ENCODE results near the gene TNNC1. TPM values are rescaled to one million over a fixed set of nuclear protein-coding genes. Genes with fewer than 3 reads are reported as not detected.

TNNC1 gene
- total RNA-seq, 1 donor from 2014 or later: 12.4 TPM

DNA sequence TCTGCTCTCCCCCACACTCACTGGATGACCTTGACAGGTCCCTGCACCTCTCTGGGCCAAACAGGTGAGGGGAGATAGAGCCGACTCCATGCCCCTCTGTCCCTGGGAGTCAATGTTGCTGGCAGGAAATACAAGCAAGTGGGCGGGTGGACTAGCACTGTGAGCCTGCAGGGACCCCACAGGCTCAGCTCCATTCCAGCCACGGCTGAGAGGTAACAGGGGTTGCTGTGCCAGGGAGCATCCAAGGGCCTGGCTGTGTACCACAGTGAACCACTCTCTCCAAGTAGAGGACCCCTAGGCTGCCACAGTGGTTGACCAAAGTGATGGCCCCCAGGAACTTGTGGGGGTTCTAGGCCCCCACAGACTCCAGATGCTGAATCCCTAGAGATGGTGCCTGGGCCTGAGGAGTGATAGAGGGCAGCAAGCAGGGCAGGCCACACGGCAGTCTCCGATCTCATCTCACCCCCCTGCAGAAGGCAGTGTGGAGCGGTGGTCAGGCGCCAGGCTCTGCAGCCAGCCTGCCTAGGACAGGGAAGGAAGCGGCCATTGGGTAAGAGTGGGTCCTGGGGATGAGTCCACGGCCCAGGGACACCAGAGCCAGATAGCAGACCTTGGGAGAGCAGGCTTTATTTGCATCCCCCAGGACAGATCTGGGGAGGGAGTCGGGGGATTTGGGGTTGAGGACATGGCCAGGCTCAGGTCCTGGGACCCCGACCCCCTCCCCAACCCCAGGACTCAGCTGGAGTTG, 3.2 kb downstream of the TNNC1 start:
- Mint-ChIP-seq H3K9me3 (ENCODE audit: unreplicated experiment) (no peaks in the 10 kb centered on the region), H3K36me3 (ENCODE audit: low read depth, unreplicated experiment) (peaks cover 3% of the 10 kb centered on the region), H3K4me1 (ENCODE audit: low read depth, unreplicated experiment) (peaks cover 11% of the 10 kb centered on the region), H3K27ac (ENCODE audit: unreplicated experiment) (no peak overlapping the region), H3K4me3 (ENCODE audit: unreplicated experiment) (no peak overlapping the region), H3K27me3 (ENCODE audit: low read depth, unreplicated experiment) (peaks cover 9% of the 10 kb centered on the region)
- Histone ChIP-seq H3K9ac (ENCODE audit: low read length) (no peak overlapping the region), H3K27ac (ENCODE audit: low read depth, low read length) (no peak overlapping the region), H3K4me2 (ENCODE audit: low read length) (no peak overlapping the region), H3K4me1 (ENCODE audit: insufficient read depth, low read length) (peaks cover 13% of the 10 kb centered on the region), H3K4me3 (ENCODE audit: insufficient read depth, low read depth, low read length) (no peak overlapping the region), H3K9me3 (ENCODE audit: insufficient read depth, low read depth, low read length) (no peaks in the 10 kb centered on the region), H3K79me2 (ENCODE audit: insufficient read depth, low read length) (peaks cover 7% of the 10 kb centered on the region), H3K27me3 (ENCODE audit: insufficient read depth, low read length) (no peaks in the 10 kb centered on the region), H4K20me1 (ENCODE audit: insufficient read depth, low read length) (no peaks in the 10 kb centered on the region), H2AFZ (ENCODE audit: low read depth, low read length) (no peak overlapping the region), H3K36me3 (ENCODE audit: insufficient read depth, low read length) (no peaks in the 10 kb centered on the region)
- no peak for DNase-seq (ENCODE audit: low read depth)
- no peak for FAIRE-seq
- TF ChIP-seq EZH2 (IDR thresholded peaks at IDR 0.05; ENCODE audit: insufficient read depth, low read length): no peak
- TF ChIP-seq, protein P1, sequence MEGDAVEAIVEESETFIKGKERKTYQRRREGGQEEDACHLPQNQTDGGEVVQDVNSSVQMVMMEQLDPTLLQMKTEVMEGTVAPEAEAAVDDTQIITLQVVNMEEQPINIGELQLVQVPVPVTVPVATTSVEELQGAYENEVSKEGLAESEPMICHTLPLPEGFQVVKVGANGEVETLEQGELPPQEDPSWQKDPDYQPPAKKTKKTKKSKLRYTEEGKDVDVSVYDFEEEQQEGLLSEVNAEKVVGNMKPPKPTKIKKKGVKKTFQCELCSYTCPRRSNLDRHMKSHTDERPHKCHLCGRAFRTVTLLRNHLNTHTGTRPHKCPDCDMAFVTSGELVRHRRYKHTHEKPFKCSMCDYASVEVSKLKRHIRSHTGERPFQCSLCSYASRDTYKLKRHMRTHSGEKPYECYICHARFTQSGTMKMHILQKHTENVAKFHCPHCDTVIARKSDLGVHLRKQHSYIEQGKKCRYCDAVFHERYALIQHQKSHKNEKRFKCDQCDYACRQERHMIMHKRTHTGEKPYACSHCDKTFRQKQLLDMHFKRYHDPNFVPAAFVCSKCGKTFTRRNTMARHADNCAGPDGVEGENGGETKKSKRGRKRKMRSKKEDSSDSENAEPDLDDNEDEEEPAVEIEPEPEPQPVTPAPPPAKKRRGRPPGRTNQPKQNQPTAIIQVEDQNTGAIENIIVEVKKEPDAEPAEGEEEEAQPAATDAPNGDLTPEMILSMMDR (IDR thresholded peaks at IDR 0.05; ENCODE audit: insufficient read depth, low read depth, low read length): no peak

DNA sequence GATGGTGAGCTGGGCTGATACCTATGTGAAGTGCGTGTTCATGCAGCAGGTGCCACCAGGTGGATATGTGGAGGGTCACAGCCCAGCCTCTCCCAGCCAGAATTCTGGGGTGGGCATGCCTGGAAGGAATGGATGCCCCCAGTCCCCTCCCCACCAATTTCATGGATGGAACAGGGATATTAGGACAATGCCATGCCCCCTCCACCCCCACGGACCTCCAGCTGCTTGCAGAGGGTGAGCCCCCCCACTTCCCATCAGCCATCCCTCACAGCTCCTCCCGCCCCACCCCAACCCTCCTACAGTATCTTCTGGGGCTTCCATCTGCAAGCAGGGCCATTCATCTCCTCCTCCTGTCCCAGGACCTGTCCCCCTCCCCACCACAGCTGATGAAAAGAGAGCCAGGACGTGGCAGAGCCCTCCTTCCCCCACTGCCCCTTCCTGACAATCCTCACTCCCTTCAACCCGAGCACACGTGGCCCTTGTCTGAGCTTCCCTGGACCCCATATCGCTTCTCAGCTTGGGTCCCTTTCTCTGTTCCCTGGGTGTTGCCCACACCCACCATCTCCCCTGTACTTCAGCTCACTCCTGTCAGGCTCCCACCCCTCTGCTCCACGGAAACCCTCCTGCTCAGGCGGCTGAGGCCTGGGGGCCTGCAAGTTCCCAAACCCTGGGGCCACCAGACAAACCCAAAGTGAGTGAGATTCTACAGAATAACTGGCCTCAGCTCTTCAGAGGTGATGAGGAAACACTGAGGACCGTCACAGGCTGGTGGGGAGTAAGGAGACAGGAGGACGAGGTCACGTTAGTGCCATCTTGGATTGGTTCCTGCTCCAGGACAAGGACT, 6.1 kb downstream of the TNNC1 start:
- Histone ChIP-seq H3K36me3 (ENCODE audit: insufficient read depth, low read length) (no peaks in the 10 kb centered on the region), H3K9ac (ENCODE audit: low read length) (no peak overlapping the region), H3K9me3 (ENCODE audit: insufficient read depth, low read depth, low read length) (no peaks in the 10 kb centered on the region), H2AFZ (ENCODE audit: low read depth, low read length) (no peak overlapping the region), H3K79me2 (ENCODE audit: insufficient read depth, low read length) (no peaks in the 10 kb centered on the region), H3K4me2 (ENCODE audit: low read length) (no peak overlapping the region), H3K27ac (ENCODE audit: low read depth, low read length) (no peak overlapping the region), H4K20me1 (ENCODE audit: insufficient read depth, low read length) (no peaks in the 10 kb centered on the region), H3K4me1 (ENCODE audit: insufficient read depth, low read length) (peaks cover 9% of the 10 kb centered on the region), H3K27me3 (ENCODE audit: insufficient read depth, low read length) (no peaks in the 10 kb centered on the region), H3K4me3 (ENCODE audit: insufficient read depth, low read depth, low read length) (no peak overlapping the region)
- Mint-ChIP-seq H3K36me3 (ENCODE audit: low read depth, unreplicated experiment) (peaks cover 3% of the 10 kb centered on the region), H3K27ac (ENCODE audit: unreplicated experiment) (no peak overlapping the region), H3K9me3 (ENCODE audit: unreplicated experiment) (no peaks in the 10 kb centered on the region), H3K4me1 (ENCODE audit: low read depth, unreplicated experiment) (no peaks in the 10 kb centered on the region), H3K4me3 (ENCODE audit: unreplicated experiment) (no peak overlapping the region), H3K27me3 (ENCODE audit: low read depth, unreplicated experiment) (peaks cover 20% of the 10 kb centered on the region)
- FAIRE-seq: no peak
- DNase-seq (ENCODE audit: low read depth): no peak
- no peak for TF ChIP-seq EZH2 (IDR thresholded peaks at IDR 0.05; ENCODE audit: insufficient read depth, low read length)
- TF ChIP-seq, protein P1 (IDR thresholded peaks at IDR 0.05; ENCODE audit: insufficient read depth, low read depth, low read length): no peak

Measured in astrocyte (in vitro differentiated cells and primary cell).